KMS-11 (cell line): ENCODE results near the gene CTCF.

Experiments used
- H2AFZ ChIP-seq: fragments of 200-600 bp; sonication (generic); 2 replicates; pipeline ENCODE4 v1.6.1; 2016; ENCODE audit warnings: antibody characterized with exemption, mixed run types, low read depth
- H3K27ac ChIP-seq: fragments of 200-600 bp; sonication (generic); 2 replicates; pipeline ENCODE4 v1.6.1; 2016; ENCODE audit warnings: mild to moderate bottlenecking, mixed run types
- H3K27me3 ChIP-seq: fragments of 200-600 bp; sonication (generic); 2 replicates; pipeline ENCODE4 v1.6.1; 2017; ENCODE audit warnings: mild to moderate bottlenecking, low read depth, mixed run types, moderate library complexity; ENCODE audit not compliant: insufficient read depth
- H3K36me3 ChIP-seq: fragments of 200-600 bp; sonication (generic); 2 replicates; pipeline ENCODE4 v1.6.1; 2017; ENCODE audit warnings: mild to moderate bottlenecking, mixed run types; ENCODE audit not compliant: insufficient read depth
- H3K4me1 ChIP-seq: fragments of 200-600 bp; sonication (generic); 2 replicates; pipeline ENCODE4 v1.6.1; 2016; ENCODE audit warnings: mild to moderate bottlenecking, low read depth, mixed run types; ENCODE audit not compliant: poor library complexity, severe bottlenecking
- H3K4me2 ChIP-seq: fragments of 200-600 bp; sonication (generic); 2 replicates; pipeline ENCODE4 v1.7.0; 2016; ENCODE audit warnings: mild to moderate bottlenecking, mixed run types
- H3K4me3 ChIP-seq: fragments of 200-600 bp; sonication (generic); IDR thresholded peaks from 2 replicates; pipeline ENCODE4 v1.6.1; 2017; ENCODE audit warnings: low read depth, low read length, mixed read lengths; ENCODE audit not compliant: insufficient read depth
- H3K79me2 ChIP-seq: fragments of 200-600 bp; sonication (generic); 2 replicates; pipeline ENCODE4 v1.6.1; 2016; ENCODE audit warnings: low read depth, mixed run types; ENCODE audit not compliant: insufficient read depth
- H3K9ac ChIP-seq: fragments of 200-600 bp; sonication (generic); 2 replicates; pipeline ENCODE4 v1.6.1; 2016; ENCODE audit warnings: mild to moderate bottlenecking, mixed run types
- H4K20me1 ChIP-seq: fragments of 200-600 bp; sonication (generic); 2 replicates; pipeline ENCODE4 v1.6.1; 2016; ENCODE audit warnings: mild to moderate bottlenecking, mixed run types; ENCODE audit not compliant: insufficient read depth
- CTCF ChIP-seq: fragments of 200-600 bp; sonication (generic); conservative IDR thresholded peaks from 2 replicates; pipeline ENCODE4 v1.6.1; 2017; ENCODE audit warnings: low read depth, mild to moderate bottlenecking, antibody characterized with exemption, low read length, moderate library complexity, mixed read lengths

Gene CTCF

GRCh38 chr16:67667453-67667816 is 105.1 kb downstream of the CTCF start:
- peak overlapping the region; percentile 60; the same call in 1 of the 2 replicates for H3K9ac ChIP-seq
- no peaks in the 10 kb centered on the region for H4K20me1 ChIP-seq
- no peaks in the 10 kb centered on the region for H3K36me3 ChIP-seq
- peak overlapping the region; percentile 89 for H2AFZ ChIP-seq
- H3K79me2 ChIP-seq: no peaks in the 10 kb centered on the region; the same call in 1 of the 2 replicates
- peaks cover 29% of the 10 kb centered on the region for H3K4me1 ChIP-seq
- H3K27me3 ChIP-seq: no peaks in the 10 kb centered on the region
- TF ChIP-seq CTCF: no peak
- H3K4me2 ChIP-seq: peak overlapping the region; percentile 90
- H3K27ac ChIP-seq: peak overlapping the region; percentile 59; the same call in 1 of the 2 replicates
- no peak overlapping the region for H3K4me3 ChIP-seq

GRCh38 chr16:67667817-67668494 is 105.6 kb downstream of the CTCF start:
- H3K9ac ChIP-seq: no peak overlapping the region; the same call in 1 of the 2 replicates
- H3K36me3 ChIP-seq: no peaks in the 10 kb centered on the region
- peak overlapping the region; percentile 89; the same call in 1 of the 2 replicates for H2AFZ ChIP-seq
- no peaks in the 10 kb centered on the region for H4K20me1 ChIP-seq
- H3K27me3 ChIP-seq: no peaks in the 10 kb centered on the region
- TF ChIP-seq CTCF: peak; percentile 70
- peak overlapping the region; percentile 90 for H3K4me2 ChIP-seq
- H3K79me2 ChIP-seq: no peaks in the 10 kb centered on the region; the same call in 1 of the 2 replicates
- H3K27ac ChIP-seq: peak overlapping the region; percentile 59; the same call in 1 of the 2 replicates
- H3K4me1 ChIP-seq: peaks cover 31% of the 10 kb centered on the region
- H3K4me3 ChIP-seq: no peak overlapping the region

- H3K27ac ChIP-seq: no peak overlapping the region
- no peaks in the 10 kb centered on the region; the same call in 1 of the 2 replicates for H3K79me2 ChIP-seq
- no peak overlapping the region for H3K4me3 ChIP-seq
- no peak overlapping the region for H2AFZ ChIP-seq
- peak; percentile 30 for TF ChIP-seq CTCF
- no peak overlapping the region; the same call in 1 of the 2 replicates for H3K4me2 ChIP-seq
- no peaks in the 10 kb centered on the region for H3K27me3 ChIP-seq
- no peak overlapping the region for H3K9ac ChIP-seq
- no peaks in the 10 kb centered on the region for H4K20me1 ChIP-seq
- peaks cover 34% of the 10 kb centered on the region for H3K4me1 ChIP-seq
- H3K36me3 ChIP-seq: no peaks in the 10 kb centered on the region
These were observed 106.3 kb downstream of the CTCF start for GRCh38 chr16:67668495-67669157.

- Histone ChIP-seq H3K9ac (no peak overlapping the region), H4K20me1 (no peaks in the 10 kb centered on the region), H3K79me2 (no peaks in the 10 kb centered on the region; the same call in 1 of the 2 replicates), H3K4me1 (peaks cover 34% of the 10 kb centered on the region), H3K4me2 (no peak overlapping the region), H3K27ac (no peak overlapping the region), H2AFZ (no peak overlapping the region), H3K27me3 (no peaks in the 10 kb centered on the region), H3K36me3 (no peaks in the 10 kb centered on the region), H3K4me3 (no peak overlapping the region)
- TF ChIP-seq CTCF: no peak
These were observed 107.3 kb downstream of the CTCF start for GRCh38 chr16:67669499-67670101.
